PC-3 (cell line): ENCODE measurements around the gene ATP11C. TPM values are rescaled to one million over a fixed set of nuclear protein-coding genes. Genes with fewer than 3 reads are reported as not detected.

ENCODE experiments used
- ATAC-seq: fragments of 200-7000 bp; cut with Tn5 transposase; 2 replicates; pipeline ENCODE4 v1.9.1; 2020; ENCODE audit warnings: mild to moderate bottlenecking, moderate library complexity
- BruUV-seq: library from RNA; stranded (reverse); fragments of 400-500 nt; replicated peaks from 2 replicates; lab custom pipeline; 2021; lab: Mats Ljungman, UMichigan
- CTCF ChIA-PET: fragments of 300-600 bp; sonication (Branson Sonifier 250); formaldehyde crosslinking; loops from one replicate; lab custom pipeline; 2022; ENCODE audit warnings: antibody characterized with exemption; lab: Charles Lee
- POLR2A ChIA-PET: fragments of 300-600 bp; sonication (Branson Sonifier 250); formaldehyde crosslinking; loops from one replicate; lab custom pipeline; 2022; ENCODE audit warnings: antibody characterized with exemption; ENCODE audit not compliant: unreplicated experiment; lab: Charles Lee
- DNase-seq: peaks from one replicate; pipeline ENCODE4 v3.0.0-alpha.2; 2015
- H2AFZ ChIP-seq: fragments of 300-600 bp; sonication (generic); 2 replicates; pipeline ENCODE4 v1.6.0; 2016; ENCODE audit warnings: antibody characterized with exemption, low read length
- H3F3A ChIP-seq: fragments of 300-600 bp; sonication (generic); one replicate; pipeline ENCODE4 v1.6.0; 2017; ENCODE audit warnings: antibody characterized with exemption, low read length, control low read depth, mild to moderate bottlenecking; ENCODE audit not compliant: unreplicated experiment
- H3K27ac ChIP-seq: fragments of 300-600 bp; sonication (generic); 2 replicates; pipeline ENCODE4 v1.5.1; 2016; ENCODE audit warnings: mild to moderate bottlenecking, low read length
- H3K27me3 ChIP-seq: fragments of 300-600 bp; sonication (generic); 2 replicates; pipeline ENCODE4 v1.6.1; 2016; ENCODE audit warnings: low read length, mixed read lengths
- H3K36me3 ChIP-seq: fragments of 300-600 bp; sonication (generic); 2 replicates; pipeline ENCODE4 v1.6.1; 2016; ENCODE audit warnings: low read depth, mixed run types, low read length, mixed read lengths
- H3K4me1 ChIP-seq: fragments of 300-600 bp; sonication (generic); 2 replicates; pipeline ENCODE4 v1.5.1; 2016; ENCODE audit warnings: low read length; ENCODE audit not compliant: insufficient read depth
- H3K4me2 ChIP-seq: fragments of 300-600 bp; sonication (generic); 2 replicates; pipeline ENCODE4 v1.6.0; 2016; ENCODE audit warnings: low read length
- H3K4me3 ChIP-seq: fragments of 300-600 bp; sonication (generic); 2 replicates; pipeline ENCODE4 v1.5.1; 2016; ENCODE audit warnings: mild to moderate bottlenecking, low read length, mixed read lengths
- H3K79me2 ChIP-seq: fragments of 300-600 bp; sonication (generic); 2 replicates; pipeline ENCODE4 v1.6.1; 2017; ENCODE audit warnings: low read length, mixed read lengths
- H3K9ac ChIP-seq: fragments of 300-600 bp; sonication (generic); 2 replicates; pipeline ENCODE4 v1.6.0; 2016; ENCODE audit warnings: mild to moderate bottlenecking, low read length
- H3K9me2 ChIP-seq: fragments of 300-600 bp; sonication (generic); replicated peaks from 2 replicates; pipeline ENCODE4 v1.6.1; 2016; ENCODE audit warnings: mixed run types, low read length, mixed read lengths
- H3K9me3 ChIP-seq: fragments of 300-600 bp; sonication (generic); 2 replicates; pipeline ENCODE4 v1.6.1; 2016; ENCODE audit warnings: low read length, mixed read lengths
- H4K20me1 ChIP-seq: fragments of 300-600 bp; sonication (generic); 2 replicates; pipeline ENCODE4 v1.6.1; 2016; ENCODE audit warnings: low read length, mixed read lengths
- EZH2 ChIP-seq: fragments of 300-600 bp; sonication (generic); IDR thresholded peaks from one replicate; pipeline ENCODE4 v1.6.1; 2017; ENCODE audit warnings: antibody characterized with exemption, mild to moderate bottlenecking, low read length; ENCODE audit not compliant: unreplicated experiment
- EZH2phosphoT487 ChIP-seq: fragments of 300-600 bp; sonication (generic); IDR thresholded peaks from 2 replicates; pipeline ENCODE4 v1.6.1; 2018; ENCODE audit warnings: mild to moderate bottlenecking, antibody characterized with exemption, low read length, borderline replicate concordance
- intact Hi-C: fragments of 100-400 bp; cut with micrococcal nuclease; formaldehyde crosslinking; loops from 2 replicates; pipeline ENCODE4 v1.9.0; 2023
- total RNA-seq: library from RNA; depleted of rRNA; stranded (reverse); fragments of >200 nt; gene quantifications from 2 replicates; pipeline ENCODE4 v1.2.3, GENCODE V29; 2014
- TF ChIP-seq, protein P1 (sequence below): fragments of 300-600 bp; sonication (generic); conservative IDR thresholded peaks from 2 replicates; pipeline ENCODE4 v1.5.1; 2017; ENCODE audit warnings: antibody characterized with exemption, low read depth, mild to moderate bottlenecking, low read length

The ATP11C gene
- total RNA-seq, 1 experiment from 2014 or later: 25.8 TPM

DNA sequence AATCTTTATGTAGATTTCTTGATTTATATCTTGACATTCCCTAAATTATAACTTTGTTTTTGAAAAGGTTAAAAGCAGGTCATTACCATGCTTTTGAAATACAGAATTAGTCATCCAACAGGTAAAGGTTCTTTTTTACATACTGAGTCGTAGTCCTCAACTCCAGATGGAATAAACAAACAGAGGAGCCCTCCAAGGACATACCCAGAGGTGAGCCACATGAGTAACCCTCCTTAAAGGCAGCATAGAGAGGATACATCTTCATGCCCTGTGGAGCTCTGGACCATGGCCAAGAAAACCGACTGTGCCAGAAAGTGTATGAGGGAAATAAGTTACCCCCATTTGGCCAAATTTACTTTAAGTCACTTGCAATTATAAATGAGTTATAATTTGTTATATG, 129.6 kb downstream of the ATP11C start:
- DNase-seq (peak; percentile 8), ATAC-seq (peak; percentile 40)
- Histone ChIP-seq H3K27ac (no peak overlapping the region), H3K4me2 (no peak overlapping the region), H3K27me3 (no peaks in the 10 kb centered on the region), H3K9me3 (no peaks in the 10 kb centered on the region), H3K9ac (no peak overlapping the region), H3F3A (no peaks in the 10 kb centered on the region), H2AFZ (no peak overlapping the region), H4K20me1 (no peaks in the 10 kb centered on the region), H3K9me2 (no peaks in the 10 kb centered on the region), H3K79me2 (no peaks in the 10 kb centered on the region), H3K4me3 (no peak overlapping the region), H3K4me1 (no peaks in the 10 kb centered on the region), H3K36me3 (no peaks in the 10 kb centered on the region; the same call in 1 of the 2 replicates)
- ChIA-PET POLR2A (no interaction called here), CTCF (no interaction called here)
- TF ChIP-seq EZH2 (no peak), EZH2phosphoT487 (no peak)
- intact Hi-C loops: no loop called here
- no TSS peak for BruUV-seq

DNA sequence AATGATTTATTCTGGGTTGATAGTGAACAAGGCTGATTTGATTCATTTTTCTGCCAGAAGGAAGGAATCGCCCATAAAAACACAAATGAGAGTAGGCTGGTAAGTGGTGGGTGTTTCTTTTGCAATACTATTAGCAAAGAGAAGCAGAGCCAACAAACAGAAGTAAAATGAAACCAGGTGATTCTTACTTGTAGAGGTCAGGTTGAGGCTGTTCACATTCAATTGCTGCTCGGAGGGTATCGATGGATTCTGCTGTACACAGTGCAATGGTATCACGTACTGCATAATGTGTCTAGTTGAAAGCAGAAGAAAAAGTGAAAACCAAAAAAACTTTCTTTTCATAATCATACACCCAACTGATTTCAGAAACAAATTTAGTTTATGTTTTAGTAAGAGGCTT, 130.8 kb downstream of the ATP11C start:
- no peaks in the 10 kb centered on the region for H3K27me3 ChIP-seq
- H4K20me1 ChIP-seq: no peaks in the 10 kb centered on the region
- H3K9ac ChIP-seq: no peak overlapping the region
- ChIA-PET CTCF (no interaction called here), POLR2A (no interaction called here)
- no peaks in the 10 kb centered on the region; the same call in 1 of the 2 replicates for H3K36me3 ChIP-seq
- H3K27ac ChIP-seq: no peak overlapping the region
- TF ChIP-seq, protein P1, sequence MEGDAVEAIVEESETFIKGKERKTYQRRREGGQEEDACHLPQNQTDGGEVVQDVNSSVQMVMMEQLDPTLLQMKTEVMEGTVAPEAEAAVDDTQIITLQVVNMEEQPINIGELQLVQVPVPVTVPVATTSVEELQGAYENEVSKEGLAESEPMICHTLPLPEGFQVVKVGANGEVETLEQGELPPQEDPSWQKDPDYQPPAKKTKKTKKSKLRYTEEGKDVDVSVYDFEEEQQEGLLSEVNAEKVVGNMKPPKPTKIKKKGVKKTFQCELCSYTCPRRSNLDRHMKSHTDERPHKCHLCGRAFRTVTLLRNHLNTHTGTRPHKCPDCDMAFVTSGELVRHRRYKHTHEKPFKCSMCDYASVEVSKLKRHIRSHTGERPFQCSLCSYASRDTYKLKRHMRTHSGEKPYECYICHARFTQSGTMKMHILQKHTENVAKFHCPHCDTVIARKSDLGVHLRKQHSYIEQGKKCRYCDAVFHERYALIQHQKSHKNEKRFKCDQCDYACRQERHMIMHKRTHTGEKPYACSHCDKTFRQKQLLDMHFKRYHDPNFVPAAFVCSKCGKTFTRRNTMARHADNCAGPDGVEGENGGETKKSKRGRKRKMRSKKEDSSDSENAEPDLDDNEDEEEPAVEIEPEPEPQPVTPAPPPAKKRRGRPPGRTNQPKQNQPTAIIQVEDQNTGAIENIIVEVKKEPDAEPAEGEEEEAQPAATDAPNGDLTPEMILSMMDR: no peak
- TF ChIP-seq EZH2: no peak
- no peak for TF ChIP-seq EZH2phosphoT487
- ATAC-seq (no peak), DNase-seq (no peak)
- no peaks in the 10 kb centered on the region for H3K9me2 ChIP-seq
- H2AFZ ChIP-seq: no peak overlapping the region
- H3K79me2 ChIP-seq: no peaks in the 10 kb centered on the region
- H3K4me3 ChIP-seq: no peak overlapping the region
- intact Hi-C loops: no loop called here
- no peak overlapping the region for H3K4me2 ChIP-seq
- no peaks in the 10 kb centered on the region for H3F3A ChIP-seq
- H3K9me3 ChIP-seq: no peaks in the 10 kb centered on the region
- BruUV-seq: no TSS peak
- H3K4me1 ChIP-seq: no peaks in the 10 kb centered on the region

DNA sequence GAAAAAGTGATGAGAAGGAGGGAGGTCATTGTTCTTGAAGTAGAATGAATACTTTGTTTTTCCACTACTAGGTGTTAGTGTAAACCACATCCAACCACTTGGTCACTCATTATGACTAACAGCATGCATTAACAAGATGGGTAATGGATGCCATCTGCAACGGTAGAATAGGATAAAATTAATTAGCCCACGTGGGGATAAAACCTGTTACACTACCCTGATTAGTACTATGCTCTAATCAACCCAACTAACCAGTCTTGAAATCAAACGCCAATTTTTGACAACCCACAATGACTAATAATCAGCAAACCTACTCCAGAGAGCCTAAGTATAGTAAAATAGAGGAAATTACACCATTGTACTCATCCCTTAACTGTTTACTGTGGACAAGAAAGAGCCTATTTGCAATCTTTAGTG, 131.4 kb downstream of the ATP11C start:
- H3K9me2 ChIP-seq: no peaks in the 10 kb centered on the region
- H3K9ac ChIP-seq: no peak overlapping the region
- POLR2A ChIA-PET: no interaction called here
- no peaks in the 10 kb centered on the region for H3F3A ChIP-seq
- no peak overlapping the region for H3K4me3 ChIP-seq
- H3K4me2 ChIP-seq: no peak overlapping the region
- H3K79me2 ChIP-seq: no peaks in the 10 kb centered on the region
- no peaks in the 10 kb centered on the region for H4K20me1 ChIP-seq
- DNase-seq (no peak), ATAC-seq (no peak)
- H3K27ac ChIP-seq: no peak overlapping the region
- CTCF ChIA-PET: no interaction called here
- no peaks in the 10 kb centered on the region for H3K9me3 ChIP-seq
- no peaks in the 10 kb centered on the region for H3K27me3 ChIP-seq
- H2AFZ ChIP-seq: no peak overlapping the region
- TF ChIP-seq, protein P1: no peak
- TF ChIP-seq EZH2phosphoT487 (no peak), EZH2 (no peak)
- H3K4me1 ChIP-seq: no peaks in the 10 kb centered on the region
- intact Hi-C loops: no loop called here
- no TSS peak for BruUV-seq
- H3K36me3 ChIP-seq: no peaks in the 10 kb centered on the region; the same call in 1 of the 2 replicates
